ENCODE results near the gene CD226. TPM values are rescaled to one million over a fixed set of nuclear protein-coding genes. Genes with fewer than 3 reads are reported as not detected.
"Not testable (repeated sequence)": the region's sequence is repeated elsewhere in the genome, so short reads cannot be mapped to it uniquely, and the experiment has no call there.

Gene CD226
- total RNA-seq, 1 donor from 2014 or later: 0.91 TPM

- no peak overlapping the region for H3K4me3 ChIP-seq
- no peaks in the 10 kb centered on the region for H3K36me3 ChIP-seq
- no peak overlapping the region for H3K27ac ChIP-seq (replicated peaks)
- no peak for DNase-seq
- intact Hi-C loops (cut with micrococcal nuclease): no loop called here
- H3K27me3 ChIP-seq (ENCODE audit: low read depth): no peaks in the 10 kb centered on the region
- TF ChIP-seq CTCF (IDR thresholded peaks at IDR 0.05; ENCODE audit: borderline replicate concordance): no peak
- H3K9me3 ChIP-seq (replicated peaks): no peaks in the 10 kb centered on the region
- peaks cover 12% of the 10 kb centered on the region for H3K4me1 ChIP-seq
These were observed 64.6 kb downstream of the CD226 start for GRCh38 chr18:69882965-69883668.

GRCh38 chr18:69880083-69880482 lies 67.6 kb downstream of the CD226 start:
- no peak for DNase-seq
- Histone ChIP-seq H3K27me3 (ENCODE audit: low read depth) (no peaks in the 10 kb centered on the region), H3K36me3 (no peaks in the 10 kb centered on the region), H3K4me3 (no peak overlapping the region), H3K27ac (replicated peaks) (no peak overlapping the region), H3K9me3 (replicated peaks) (no peaks in the 10 kb centered on the region), H3K4me1 (peaks cover 8% of the 10 kb centered on the region)
- TF ChIP-seq CTCF (IDR thresholded peaks at IDR 0.05; ENCODE audit: borderline replicate concordance): no peak
- intact Hi-C loops (cut with micrococcal nuclease): no loop called here

GRCh38 chr18:69879051-69879450 lies 68.6 kb downstream of the CD226 start:
- DNase-seq; H3K36me3 ChIP-seq; H3K27ac ChIP-seq (replicated peaks); H3K27me3 ChIP-seq (ENCODE audit: low read depth); intact Hi-C loops (cut with micrococcal nuclease); H3K4me3 ChIP-seq; H3K4me1 ChIP-seq; H3K9me3 ChIP-seq (replicated peaks): not testable (repeated sequence)

- Histone ChIP-seq H3K9me3 (replicated peaks) (no peaks in the 10 kb centered on the region), H3K27ac (replicated peaks) (no peak overlapping the region), H3K27me3 (ENCODE audit: low read depth) (no peaks in the 10 kb centered on the region), H3K4me3 (no peak overlapping the region), H3K36me3 (no peaks in the 10 kb centered on the region), H3K4me1 (peaks cover 8% of the 10 kb centered on the region)
- no peak for TF ChIP-seq CTCF (IDR thresholded peaks at IDR 0.05; ENCODE audit: borderline replicate concordance)
- DNase-seq: no peak
- intact Hi-C loops (cut with micrococcal nuclease): no loop called here
These were observed 69.3 kb downstream of the CD226 start for GRCh38 chr18:69878213-69878933.

GRCh38 chr18:69876490-69876889 lies 71.2 kb downstream of the CD226 start:
- no peak for TF ChIP-seq CTCF (IDR thresholded peaks at IDR 0.05; ENCODE audit: borderline replicate concordance)
- Histone ChIP-seq H3K4me1 (peaks cover 3% of the 10 kb centered on the region), H3K27me3 (ENCODE audit: low read depth) (no peaks in the 10 kb centered on the region), H3K9me3 (replicated peaks) (no peaks in the 10 kb centered on the region), H3K36me3 (no peaks in the 10 kb centered on the region), H3K27ac (replicated peaks) (no peak overlapping the region), H3K4me3 (no peak overlapping the region)
- no peak for DNase-seq
- intact Hi-C loops (cut with micrococcal nuclease): no loop called here

GRCh38 chr18:69874058-69874457 lies 73.6 kb downstream of the CD226 start:
- H3K4me1 ChIP-seq: no peaks in the 10 kb centered on the region
- intact Hi-C loops (cut with micrococcal nuclease): no loop called here

More at GRCh38 chr18:69874058-69874457, 73.6 kb downstream of the CD226 start:
- Histone ChIP-seq H3K27me3 (ENCODE audit: low read depth) (no peaks in the 10 kb centered on the region), H3K36me3 (no peaks in the 10 kb centered on the region), H3K4me3 (no peak overlapping the region), H3K27ac (replicated peaks) (no peak overlapping the region), H3K9me3 (replicated peaks) (no peaks in the 10 kb centered on the region)
- TF ChIP-seq CTCF (IDR thresholded peaks at IDR 0.05; ENCODE audit: borderline replicate concordance): no peak
- no peak for DNase-seq

Measured in left ventricle myocardium inferior (tissue), 1 donor.